PC-3 (cell line): ENCODE results near the gene TLE3. TPM values are rescaled to one million over a fixed set of nuclear protein-coding genes. Genes with fewer than 3 reads are reported as not detected.

Source experiments
- ATAC-seq: fragments of 200-7000 bp; cut with Tn5 transposase; 2 replicates; pipeline ENCODE4 v1.9.1; 2020; ENCODE audit warnings: mild to moderate bottlenecking, moderate library complexity
- BruUV-seq: library from RNA; stranded (reverse); fragments of 400-500 nt; replicated peaks from 2 replicates; lab custom pipeline; 2021; lab: Mats Ljungman, UMichigan
- CTCF ChIA-PET: fragments of 300-600 bp; sonication (Branson Sonifier 250); formaldehyde crosslinking; loops from one replicate; lab custom pipeline; 2022; ENCODE audit warnings: antibody characterized with exemption; lab: Charles Lee
- POLR2A ChIA-PET: fragments of 300-600 bp; sonication (Branson Sonifier 250); formaldehyde crosslinking; loops from one replicate; lab custom pipeline; 2022; ENCODE audit warnings: antibody characterized with exemption; ENCODE audit not compliant: unreplicated experiment; lab: Charles Lee
- DNase-seq: peaks from one replicate; pipeline ENCODE4 v3.0.0-alpha.2; 2015
- H2AFZ ChIP-seq: fragments of 300-600 bp; sonication (generic); 2 replicates; pipeline ENCODE4 v1.6.0; 2016; ENCODE audit warnings: antibody characterized with exemption, low read length
- H3F3A ChIP-seq: fragments of 300-600 bp; sonication (generic); one replicate; pipeline ENCODE4 v1.6.0; 2017; ENCODE audit warnings: antibody characterized with exemption, low read length, control low read depth, mild to moderate bottlenecking; ENCODE audit not compliant: unreplicated experiment
- H3K27ac ChIP-seq: fragments of 300-600 bp; sonication (generic); 2 replicates; pipeline ENCODE4 v1.5.1; 2016; ENCODE audit warnings: mild to moderate bottlenecking, low read length
- H3K27me3 ChIP-seq: fragments of 300-600 bp; sonication (generic); 2 replicates; pipeline ENCODE4 v1.6.1; 2016; ENCODE audit warnings: low read length, mixed read lengths
- H3K36me3 ChIP-seq: fragments of 300-600 bp; sonication (generic); 2 replicates; pipeline ENCODE4 v1.6.1; 2016; ENCODE audit warnings: low read depth, mixed run types, low read length, mixed read lengths
- H3K4me1 ChIP-seq: fragments of 300-600 bp; sonication (generic); 2 replicates; pipeline ENCODE4 v1.5.1; 2016; ENCODE audit warnings: low read length; ENCODE audit not compliant: insufficient read depth
- H3K4me2 ChIP-seq: fragments of 300-600 bp; sonication (generic); 2 replicates; pipeline ENCODE4 v1.6.0; 2016; ENCODE audit warnings: low read length
- H3K4me3 ChIP-seq: fragments of 300-600 bp; sonication (generic); 2 replicates; pipeline ENCODE4 v1.5.1; 2016; ENCODE audit warnings: mild to moderate bottlenecking, low read length, mixed read lengths
- H3K79me2 ChIP-seq: fragments of 300-600 bp; sonication (generic); 2 replicates; pipeline ENCODE4 v1.6.1; 2017; ENCODE audit warnings: low read length, mixed read lengths
- H3K9ac ChIP-seq: fragments of 300-600 bp; sonication (generic); 2 replicates; pipeline ENCODE4 v1.6.0; 2016; ENCODE audit warnings: mild to moderate bottlenecking, low read length
- H3K9me2 ChIP-seq: fragments of 300-600 bp; sonication (generic); replicated peaks from 2 replicates; pipeline ENCODE4 v1.6.1; 2016; ENCODE audit warnings: mixed run types, low read length, mixed read lengths
- H3K9me3 ChIP-seq: fragments of 300-600 bp; sonication (generic); 2 replicates; pipeline ENCODE4 v1.6.1; 2016; ENCODE audit warnings: low read length, mixed read lengths
- H4K20me1 ChIP-seq: fragments of 300-600 bp; sonication (generic); 2 replicates; pipeline ENCODE4 v1.6.1; 2016; ENCODE audit warnings: low read length, mixed read lengths
- EZH2 ChIP-seq: fragments of 300-600 bp; sonication (generic); IDR thresholded peaks from one replicate; pipeline ENCODE4 v1.6.1; 2017; ENCODE audit warnings: antibody characterized with exemption, mild to moderate bottlenecking, low read length; ENCODE audit not compliant: unreplicated experiment
- EZH2phosphoT487 ChIP-seq: fragments of 300-600 bp; sonication (generic); IDR thresholded peaks from 2 replicates; pipeline ENCODE4 v1.6.1; 2018; ENCODE audit warnings: mild to moderate bottlenecking, antibody characterized with exemption, low read length, borderline replicate concordance
- intact Hi-C: fragments of 100-400 bp; cut with micrococcal nuclease; formaldehyde crosslinking; loops from 2 replicates; pipeline ENCODE4 v1.9.0; 2023
- total RNA-seq: library from RNA; depleted of rRNA; stranded (reverse); fragments of >200 nt; gene quantifications from 2 replicates; pipeline ENCODE4 v1.2.3, GENCODE V29; 2014
- TF ChIP-seq, protein P1 (sequence below): fragments of 300-600 bp; sonication (generic); conservative IDR thresholded peaks from 2 replicates; pipeline ENCODE4 v1.5.1; 2017; ENCODE audit warnings: antibody characterized with exemption, low read depth, mild to moderate bottlenecking, low read length

Gene TLE3
- total RNA-seq, 1 experiment from 2014 or later, result 72.5 TPM

DNA sequence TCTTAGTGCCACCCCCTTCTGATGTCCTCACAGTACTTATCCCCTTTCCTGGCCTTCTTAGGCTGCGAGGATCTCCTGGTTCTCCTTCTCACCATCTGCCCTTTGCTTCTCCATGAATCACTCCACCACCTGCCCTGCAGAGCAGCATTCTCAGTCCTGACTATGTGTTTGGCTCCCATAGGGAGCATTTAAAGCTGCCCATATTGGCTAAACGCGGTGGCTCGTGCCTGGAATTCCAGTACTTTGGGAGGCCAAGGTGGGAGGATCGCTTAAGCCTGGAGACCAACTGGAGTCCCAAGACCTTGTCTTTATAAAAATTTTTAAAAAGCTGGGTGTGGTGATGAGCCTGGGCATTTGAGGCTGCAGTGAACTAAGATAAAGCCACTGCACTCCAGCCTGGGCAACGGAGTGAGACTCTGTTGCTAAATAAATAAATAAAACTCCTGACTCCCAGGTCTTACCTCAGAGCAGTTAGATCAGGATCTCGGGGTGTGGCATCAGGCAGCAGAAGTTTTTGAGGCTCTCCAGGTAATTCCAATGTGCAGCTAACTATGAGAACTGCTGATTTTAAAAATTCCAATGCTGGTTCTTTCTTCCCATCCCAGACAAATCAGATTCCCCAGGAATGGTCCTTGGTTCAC is 36.2 kb upstream of the TLE3 start:
- TF ChIP-seq EZH2phosphoT487 (no peak), EZH2 (no peak)
- TF ChIP-seq, protein P1, sequence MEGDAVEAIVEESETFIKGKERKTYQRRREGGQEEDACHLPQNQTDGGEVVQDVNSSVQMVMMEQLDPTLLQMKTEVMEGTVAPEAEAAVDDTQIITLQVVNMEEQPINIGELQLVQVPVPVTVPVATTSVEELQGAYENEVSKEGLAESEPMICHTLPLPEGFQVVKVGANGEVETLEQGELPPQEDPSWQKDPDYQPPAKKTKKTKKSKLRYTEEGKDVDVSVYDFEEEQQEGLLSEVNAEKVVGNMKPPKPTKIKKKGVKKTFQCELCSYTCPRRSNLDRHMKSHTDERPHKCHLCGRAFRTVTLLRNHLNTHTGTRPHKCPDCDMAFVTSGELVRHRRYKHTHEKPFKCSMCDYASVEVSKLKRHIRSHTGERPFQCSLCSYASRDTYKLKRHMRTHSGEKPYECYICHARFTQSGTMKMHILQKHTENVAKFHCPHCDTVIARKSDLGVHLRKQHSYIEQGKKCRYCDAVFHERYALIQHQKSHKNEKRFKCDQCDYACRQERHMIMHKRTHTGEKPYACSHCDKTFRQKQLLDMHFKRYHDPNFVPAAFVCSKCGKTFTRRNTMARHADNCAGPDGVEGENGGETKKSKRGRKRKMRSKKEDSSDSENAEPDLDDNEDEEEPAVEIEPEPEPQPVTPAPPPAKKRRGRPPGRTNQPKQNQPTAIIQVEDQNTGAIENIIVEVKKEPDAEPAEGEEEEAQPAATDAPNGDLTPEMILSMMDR, result no peak
- ChIA-PET CTCF (no interaction called here), POLR2A (interaction anchor here (0.6 kb wide), 1 partner anchor 178 kb away, joined by 3 read pairs; no protein-coding TSS in a partner anchor)
- no peaks in the 10 kb centered on the region for H3F3A ChIP-seq
- no peak overlapping the region for H3K9ac ChIP-seq
- H3K36me3 ChIP-seq, result no peaks in the 10 kb centered on the region
- no peak overlapping the region for H3K4me3 ChIP-seq
- DNase-seq (no peak), ATAC-seq (no peak)
- no peak overlapping the region for H2AFZ ChIP-seq
- intact Hi-C loops, result no loop called here
- no peak overlapping the region for H3K4me2 ChIP-seq
- H4K20me1 ChIP-seq, result no peaks in the 10 kb centered on the region
- no peaks in the 10 kb centered on the region for H3K9me2 ChIP-seq
- no peaks in the 10 kb centered on the region for H3K4me1 ChIP-seq
- no TSS peak for BruUV-seq
- H3K27ac ChIP-seq, result no peak overlapping the region
- H3K27me3 ChIP-seq, result no peaks in the 10 kb centered on the region
- H3K79me2 ChIP-seq, result no peaks in the 10 kb centered on the region
- H3K9me3 ChIP-seq, result no peaks in the 10 kb centered on the region

DNA sequence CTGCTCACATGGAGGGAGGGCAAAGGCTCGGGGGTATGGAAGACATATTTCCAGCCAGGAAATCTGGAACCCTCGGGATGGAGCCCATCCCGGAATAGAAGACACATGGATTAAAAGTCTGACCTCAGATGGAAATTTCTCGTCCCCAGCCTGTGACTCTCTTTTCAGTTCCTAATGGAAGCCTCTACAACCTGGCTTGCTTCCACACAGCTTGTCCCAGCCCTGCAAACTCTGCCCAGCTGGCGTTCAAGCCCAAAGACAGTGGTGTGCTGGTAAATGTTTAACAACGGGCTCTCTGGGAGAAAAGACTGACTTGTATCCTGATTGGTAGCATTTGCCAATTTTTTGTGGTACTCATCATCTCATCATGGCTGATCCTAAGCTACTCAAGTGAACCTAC is 35.6 kb upstream of the TLE3 start:
- Histone ChIP-seq H3K4me3 (no peak overlapping the region), H3K9me3 (no peaks in the 10 kb centered on the region), H3K27ac (no peak overlapping the region), H3K9ac (no peak overlapping the region), H2AFZ (no peak overlapping the region), H3K79me2 (no peaks in the 10 kb centered on the region), H3K27me3 (no peaks in the 10 kb centered on the region), H3K36me3 (no peaks in the 10 kb centered on the region), H4K20me1 (no peaks in the 10 kb centered on the region), H3F3A (no peaks in the 10 kb centered on the region), H3K9me2 (no peaks in the 10 kb centered on the region), H3K4me2 (no peak overlapping the region), H3K4me1 (no peaks in the 10 kb centered on the region)
- intact Hi-C loops, result no loop called here
- ChIA-PET CTCF (no interaction called here), POLR2A (no interaction called here)
- DNase-seq, result no peak
- ATAC-seq, result no peak
- TF ChIP-seq EZH2phosphoT487 (no peak), EZH2 (no peak)
- no TSS peak for BruUV-seq

DNA sequence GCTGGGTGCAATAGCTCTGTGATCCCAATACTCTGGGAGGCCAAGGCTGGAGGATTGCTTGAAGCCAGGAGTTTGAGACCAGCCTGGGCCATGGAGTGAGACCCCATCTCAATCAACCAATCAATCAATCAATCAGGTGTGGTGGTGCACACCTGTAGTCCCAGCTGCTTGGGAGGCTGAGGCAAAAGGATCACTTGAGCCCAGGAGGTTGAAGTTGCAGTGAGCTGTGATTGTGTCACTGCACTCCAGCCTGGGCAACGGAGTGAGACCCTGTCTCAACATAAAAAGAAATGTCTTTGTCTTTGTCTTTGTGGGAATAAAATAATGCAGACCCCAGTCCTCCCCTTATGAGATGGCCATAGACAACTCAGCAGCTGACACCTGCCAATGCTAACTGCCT is 34.9 kb upstream of the TLE3 start:
- CTCF ChIA-PET, result no interaction called here

More for the DNA sequence above, 34.9 kb upstream of the TLE3 start:
- ATAC-seq, result no peak
- H3K36me3 ChIP-seq, result no peaks in the 10 kb centered on the region
- no peaks in the 10 kb centered on the region for H4K20me1 ChIP-seq
- H2AFZ ChIP-seq, result no peak overlapping the region
- no peaks in the 10 kb centered on the region for H3K27me3 ChIP-seq
- intact Hi-C loops, result no loop called here
- no peaks in the 10 kb centered on the region for H3K4me1 ChIP-seq
- H3K4me3 ChIP-seq, result no peak overlapping the region
- BruUV-seq, result no TSS peak
- no peaks in the 10 kb centered on the region for H3K9me3 ChIP-seq
- no peak for DNase-seq
- no peaks in the 10 kb centered on the region for H3K9me2 ChIP-seq
- no peaks in the 10 kb centered on the region for H3F3A ChIP-seq
- no peak overlapping the region for H3K9ac ChIP-seq
- TF ChIP-seq EZH2 (no peak), EZH2phosphoT487 (no peak)
- TF ChIP-seq, protein P1, result no peak
- POLR2A ChIA-PET, result no interaction called here
- H3K4me2 ChIP-seq, result no peak overlapping the region
- H3K27ac ChIP-seq, result no peak overlapping the region
- no peaks in the 10 kb centered on the region for H3K79me2 ChIP-seq
